Activated naive CD4-positive, alpha-beta T cell treated with Interleukin-2 at 50 U/mL for 16 hours (primary cell): ENCODE results near the gene FAM237A.

Experiments used
- DNase-seq: peaks from one replicate; pipeline ENCODE4 v3.0.0-alpha.2; 2020

The FAM237A gene

GRCh38 chr2:206642075-206643025 lies at the start of gene FAM237A:
FAM237A (plus strand) TSS chr2:206642487; CDS start chr2:206644237, 1,750 bp downstream.
- no peak for DNase-seq

GRCh38 chr2:206597717-206598218 lies 44.5 kb upstream of the FAM237A start:
- no peak for DNase-seq

- DNase-seq, result no peak
Observed at GRCh38 chr2:206603243-206603642, 39.0 kb upstream of the FAM237A start.

- DNase-seq, result no peak
Observed at GRCh38 chr2:206610451-206610850, 31.8 kb upstream of the FAM237A start.

- DNase-seq, result no peak
Observed at GRCh38 chr2:206611191-206611590, 31.1 kb upstream of the FAM237A start.

- no peak for DNase-seq
Observed at GRCh38 chr2:206611736-206612135, 30.6 kb upstream of the FAM237A start.

- no peak for DNase-seq
Observed at GRCh38 chr2:206614811-206615210, 27.5 kb upstream of the FAM237A start.

- no peak for DNase-seq
Observed at GRCh38 chr2:206615417-206616089, 26.7 kb upstream of the FAM237A start.

- no peak for DNase-seq
Observed at GRCh38 chr2:206616151-206616550, 26.1 kb upstream of the FAM237A start.

- no peak for DNase-seq
Observed at GRCh38 chr2:206619011-206619410, 23.3 kb upstream of the FAM237A start.

GRCh38 chr2:206626108-206626507 lies 16.2 kb upstream of the FAM237A start:
- DNase-seq, result no peak

- no peak for DNase-seq
Observed at GRCh38 chr2:206627632-206628031, 14.7 kb upstream of the FAM237A start.

- DNase-seq, result no peak
Observed at GRCh38 chr2:206631340-206631739, 10.9 kb upstream of the FAM237A start.

GRCh38 chr2:206635015-206635414 lies 7.3 kb upstream of the FAM237A start:
- no peak for DNase-seq

- DNase-seq, result no peak
Observed at GRCh38 chr2:206639636-206640035, 2.7 kb upstream of the FAM237A start.

GRCh38 chr2:206641226-206641625 lies 1.1 kb upstream of the FAM237A start:
- no peak for DNase-seq

GRCh38 chr2:206647985-206648384 lies 5.7 kb downstream of the FAM237A start:
- no peak for DNase-seq

GRCh38 chr2:206657087-206657486 lies 14.8 kb downstream of the FAM237A start:
- DNase-seq, result no peak

GRCh38 chr2:206665251-206665650 lies 23.0 kb downstream of the FAM237A start:
- no peak for DNase-seq

- no peak for DNase-seq
Observed at GRCh38 chr2:206670531-206671319, 28.4 kb downstream of the FAM237A start.

GRCh38 chr2:206683546-206683945 lies 41.3 kb downstream of the FAM237A start:
- no peak for DNase-seq

- DNase-seq, result no peak
Observed at GRCh38 chr2:206688453-206688852, 46.2 kb downstream of the FAM237A start.

- no peak for DNase-seq
Observed at GRCh38 chr2:206688990-206689389, 46.7 kb downstream of the FAM237A start.
